Vagina (tissue), 2 donors: Measurements from ENCODE around the gene CDH18.

ENCODE experiments used
- CTCF ChIP-seq, 3 experiments: fragments of 450-650 bp in 2 of 3; fragments of 200-600 bp in 1 of 3; sonication (generic) in 1 of 3; IDR thresholded peaks; one replicate each; pipeline ENCODE4 v1.5.1; 2017 to 2019; ENCODE audit warnings: antibody characterized with exemption in 3 of 3, mild to moderate bottlenecking in 2 of 3, moderate library complexity in 2 of 3
- POLR2A ChIP-seq, 2 donors: fragments of 450-650 bp; IDR thresholded peaks; one replicate each; pipeline ENCODE4 v1.6.1; 2017; ENCODE audit warnings: antibody characterized with exemption in 2 of 2, mild to moderate bottlenecking in 2 of 2, moderate library complexity in 2 of 2
- POLR2AphosphoS5 ChIP-seq, 2 donors: sonication (generic); formaldehyde crosslinking; IDR thresholded peaks; one replicate each; pipeline ENCODE4 v1.9.0; 2017; ENCODE audit warnings: antibody characterized with exemption in 2 of 2, mild to moderate bottlenecking in 2 of 2, low read depth in 1 of 2; ENCODE audit not compliant: insufficient read depth in 1 of 2

- TF ChIP-seq CTCF (IDR thresholded peaks at IDR 0.05) (no peak), POLR2A (IDR thresholded peaks at IDR 0.05) (no peak), POLR2AphosphoS5 (IDR thresholded peaks at IDR 0.05; ENCODE audit: insufficient read depth in 1 of 2, low read depth in 1 of 2) (no peak)
Measured at GRCh38 chr5:19927919-19928318, 60.1 kb downstream of the CDH18 start.
